DMS79 treated with DMSO at 0.1 percent for 48 hours (cell line): ENCODE data around the gene AIMP1.
A peak's percentile ranks its signal among the peaks of the same experiment; 100 is the strongest.
"Not testable (repeated sequence)": the region's sequence is repeated elsewhere in the genome, so short reads cannot be mapped to it uniquely, and the experiment has no call there.

Experiments used
- DNase-seq: peaks from one replicate; lab custom pipeline; 2025; lab: John Stamatoyannopoulos, UW

Gene AIMP1

GRCh38 chr4:106312997-106313522 lies 3.3 kb upstream of the AIMP1 start:
- no peak for DNase-seq

DNA sequence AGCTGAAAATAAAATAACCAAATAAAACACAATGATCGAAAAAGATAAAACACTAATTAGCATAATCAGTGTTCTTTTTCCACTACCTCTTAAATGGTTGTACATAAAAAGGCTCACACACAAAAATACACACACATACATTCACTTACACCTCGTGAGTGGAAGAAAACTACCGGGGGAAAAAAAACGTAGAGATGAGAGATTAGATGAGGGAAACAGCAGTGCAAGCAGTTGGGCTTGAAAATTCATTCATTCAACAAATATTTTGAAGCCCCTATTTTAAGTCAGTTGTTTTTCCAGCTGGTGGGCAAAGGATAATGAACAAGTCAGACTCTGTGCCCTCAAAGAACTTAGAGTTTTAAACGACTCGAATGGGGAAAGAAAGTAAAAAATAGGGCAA lies 1.4 kb upstream of the AIMP1 start:
- no peak for DNase-seq

GRCh38 chr4:106315476-106315967 lies 828 bp upstream of the AIMP1 start:
- peak; percentile 19 for DNase-seq

- no peak for DNase-seq
Measured at GRCh38 chr4:106316773-106317409, 541 bp downstream of the AIMP1 start.

GRCh38 chr4:106317815-106318214 lies 1.5 kb downstream of the AIMP1 start:
- DNase-seq, result no peak

DNA sequence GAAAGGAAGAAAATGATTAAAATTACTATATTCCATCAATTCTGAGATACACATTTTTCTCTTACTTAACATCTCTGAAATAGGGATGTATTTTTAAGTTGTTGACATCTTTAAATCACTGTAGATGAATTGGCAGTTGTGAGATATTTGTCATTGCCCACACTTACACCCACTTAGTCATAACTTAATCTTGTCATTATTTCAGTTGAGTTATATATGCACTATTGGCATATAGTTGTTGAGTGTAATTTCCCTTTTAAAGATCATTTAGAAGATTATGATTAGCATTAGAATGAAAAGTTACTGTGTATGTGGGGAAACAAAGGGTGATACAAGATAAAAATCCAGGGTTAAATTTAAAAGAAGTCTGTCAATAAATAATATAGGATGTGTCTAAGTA lies 2.2 kb downstream of the AIMP1 start:
- no peak for DNase-seq

DNA sequence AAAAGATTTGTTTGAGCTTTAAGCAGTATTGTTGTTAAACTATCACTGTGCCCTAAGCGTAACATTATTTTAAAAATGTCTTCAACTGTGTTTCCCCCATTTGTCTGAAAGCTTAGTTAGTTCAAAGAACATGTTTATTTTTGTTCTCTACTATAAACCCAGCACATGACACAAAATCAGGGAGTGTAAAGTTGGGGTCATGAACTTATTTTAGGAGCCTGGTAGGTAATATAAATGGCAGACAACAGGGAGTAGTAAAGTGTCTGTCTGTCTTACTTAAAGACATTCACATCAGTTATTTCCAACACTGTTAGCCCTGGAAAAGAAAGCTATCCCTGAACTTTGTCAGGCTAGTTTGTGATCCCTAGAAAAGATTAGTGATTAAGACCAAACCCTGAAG lies 3.9 kb downstream of the AIMP1 start:
- DNase-seq, result no peak

DNA sequence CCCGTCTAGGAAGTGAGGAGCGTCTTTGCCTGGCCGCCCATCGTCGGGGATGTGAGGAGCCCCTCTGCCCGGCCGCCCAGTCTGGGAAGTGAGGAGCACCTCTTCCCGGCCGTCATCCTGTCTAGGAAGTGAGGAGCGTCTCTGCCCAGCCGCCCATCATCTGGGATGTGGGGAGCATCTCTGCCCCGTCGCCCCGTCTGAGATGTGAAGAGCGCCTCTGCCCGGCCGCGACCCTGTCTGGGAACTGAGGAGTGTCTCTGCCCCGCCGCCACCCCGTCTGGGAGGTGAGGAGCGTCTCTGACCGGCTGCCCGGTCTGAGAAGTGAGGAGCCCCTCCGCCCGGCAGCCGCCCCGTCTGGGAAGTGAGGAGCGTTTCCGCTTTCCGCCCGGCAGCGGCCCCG lies 4.8 kb downstream of the AIMP1 start:
- not testable (repeated sequence) for DNase-seq

- not testable (repeated sequence) for DNase-seq
Measured at GRCh38 chr4:106321814-106322213, 5.5 kb downstream of the AIMP1 start.

DNA sequence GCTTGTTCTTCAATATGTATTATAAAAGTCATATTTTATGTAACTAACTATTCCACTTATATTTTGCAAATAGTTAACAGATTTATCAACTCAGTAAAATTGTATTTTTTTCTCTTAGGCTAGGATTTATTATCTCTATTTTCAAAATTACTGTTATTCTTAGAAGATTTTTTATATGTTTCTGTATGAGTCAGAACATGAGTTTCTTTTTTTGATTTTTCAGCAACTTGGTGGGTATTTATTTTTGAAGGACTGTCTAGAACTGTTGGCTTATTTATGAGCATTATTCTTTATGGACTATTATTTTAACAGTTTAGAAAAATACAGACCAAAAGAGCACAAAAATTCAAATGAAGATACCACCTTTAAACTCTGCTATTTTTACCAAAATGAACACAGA lies 6.8 kb downstream of the AIMP1 start:
- DNase-seq, result no peak

DNA sequence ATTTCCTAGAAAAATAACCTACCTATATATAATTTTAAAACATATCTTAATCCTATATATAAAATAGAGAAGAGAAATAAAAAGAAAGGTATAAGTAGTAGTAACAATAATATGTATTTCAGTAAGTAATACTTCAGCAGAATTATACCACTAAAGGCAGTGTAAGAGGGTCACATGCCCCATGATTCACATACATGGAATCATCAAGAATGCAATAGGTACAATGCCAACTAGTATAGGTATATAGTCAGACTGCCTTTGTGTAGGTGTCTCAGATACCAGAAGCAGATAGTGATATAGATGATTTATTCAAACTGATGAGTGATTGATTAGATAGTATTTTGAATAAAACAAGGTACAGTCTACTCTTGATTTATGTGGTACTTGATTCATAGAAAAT lies 9.4 kb downstream of the AIMP1 start:
- DNase-seq, result no peak

DNA sequence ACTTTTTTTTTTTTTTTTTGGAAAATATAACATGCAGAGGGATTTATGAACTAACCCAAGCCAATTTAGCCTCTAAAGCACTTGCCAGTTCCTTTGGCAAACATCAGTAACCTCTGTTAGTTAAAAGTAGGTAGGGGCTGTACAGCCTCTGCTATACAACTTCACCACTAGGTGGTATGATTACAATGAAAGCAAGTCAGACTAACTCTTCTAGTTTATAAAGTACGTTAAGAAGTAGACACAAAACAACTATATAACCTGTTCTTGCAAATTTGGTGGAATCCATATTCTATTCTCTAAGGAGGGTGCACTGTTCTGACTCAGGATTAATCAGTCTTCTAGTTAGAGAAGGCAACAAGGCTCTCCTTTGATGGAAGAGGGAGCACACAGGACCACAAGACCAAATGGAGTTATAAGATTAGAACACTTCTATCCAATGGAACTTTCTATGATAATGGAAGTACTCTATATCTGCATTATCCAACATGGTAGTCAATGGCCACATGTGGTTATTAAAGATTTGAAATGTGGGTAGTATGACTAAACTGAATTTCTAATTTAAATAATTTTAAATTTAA lies 12.8 kb downstream of the AIMP1 start:
- no peak for DNase-seq

- no peak for DNase-seq
Measured at GRCh38 chr4:106333186-106333585, 16.8 kb downstream of the AIMP1 start.

GRCh38 chr4:106334741-106335470 lies 18.6 kb downstream of the AIMP1 start:
- no peak for DNase-seq

GRCh38 chr4:106336618-106337017 lies 20.3 kb downstream of the AIMP1 start:
- no peak for DNase-seq

- no peak for DNase-seq
Measured at GRCh38 chr4:106337916-106338315, 21.6 kb downstream of the AIMP1 start.

- no peak for DNase-seq
Measured at GRCh38 chr4:106338671-106339070, 22.3 kb downstream of the AIMP1 start.

DNA sequence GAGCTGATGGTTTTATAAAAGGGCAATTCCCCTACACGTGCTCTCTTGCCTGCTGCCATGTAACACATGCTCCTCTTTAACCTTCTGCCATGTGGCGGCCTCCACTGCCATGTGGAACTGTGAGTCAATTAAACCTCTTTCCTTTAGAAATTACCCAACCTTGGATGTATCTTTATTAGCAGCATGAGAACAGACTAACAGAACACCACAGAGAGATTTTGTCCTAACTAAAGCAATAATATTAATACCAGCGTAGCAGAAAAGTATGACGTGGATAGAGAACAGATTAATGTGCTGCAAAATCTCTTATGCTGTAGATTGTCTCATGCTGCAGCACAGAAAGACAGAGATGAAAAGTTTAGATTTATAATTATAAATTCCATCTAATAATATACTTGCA lies 23.1 kb downstream of the AIMP1 start:
- no peak for DNase-seq

DNA sequence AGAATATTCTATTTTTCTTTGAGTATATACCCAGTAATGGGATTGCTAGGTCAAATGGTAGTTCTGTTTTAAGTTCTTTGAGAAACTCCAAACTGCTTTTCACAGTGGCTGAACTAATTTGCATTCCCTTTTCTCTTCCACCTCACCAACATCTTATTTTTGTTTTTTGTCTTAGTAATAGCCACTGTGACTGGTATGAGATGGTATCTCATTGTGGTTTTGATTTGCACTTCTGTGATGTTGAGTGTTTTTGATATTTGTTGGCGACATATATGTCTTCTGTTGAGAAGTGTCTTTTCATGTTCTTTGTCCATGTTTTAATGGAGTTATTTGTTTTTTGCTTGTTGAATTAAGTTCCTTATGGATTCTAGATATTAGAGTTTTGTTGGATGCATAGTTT lies 24.4 kb downstream of the AIMP1 start:
- no peak for DNase-seq

- DNase-seq, result no peak
Measured at GRCh38 chr4:106343865-106344646, 27.7 kb downstream of the AIMP1 start.

DNA sequence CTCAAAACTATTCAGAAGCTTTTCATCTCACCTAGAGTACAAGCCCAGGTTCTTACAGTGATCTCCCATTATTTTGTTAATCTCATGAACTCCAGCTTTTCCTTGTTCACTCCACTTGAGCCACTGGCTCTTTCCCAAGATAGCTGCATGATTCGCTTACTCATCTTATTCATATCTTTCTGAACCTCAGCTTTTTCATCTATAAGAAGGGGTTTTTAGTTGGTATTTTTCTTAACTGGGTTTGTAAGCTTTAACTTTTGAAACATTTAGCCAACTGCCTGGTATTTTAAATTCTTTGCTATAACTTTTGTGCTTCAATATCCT lies 28.3 kb downstream of the AIMP1 start:
- DNase-seq, result no peak

GRCh38 chr4:106347167-106347566 lies 30.8 kb downstream of the AIMP1 start:
- no peak for DNase-seq
